Measurements from ENCODE around the gene SEC24D.

Gene SEC24D

GRCh38 chr4:118761397-118762016, 74.4 kb downstream of the SEC24D start:
- Histone ChIP-seq H4K20me1 (ENCODE audit: low read depth, low read length) (no peaks in the 10 kb centered on the region), H3K27ac (ENCODE audit: low read depth, low read length) (peak overlapping the region; percentile 69), H3K9me2 (replicated peaks; ENCODE audit: insufficient read depth, low read length) (no peaks in the 10 kb centered on the region), H3F3A (ENCODE audit: insufficient read depth) (peaks cover 29% of the 10 kb centered on the region), H3K27me3 (ENCODE audit: low read length) (no peaks in the 10 kb centered on the region), H3K9ac (ENCODE audit: low read length) (peak overlapping the region; percentile 33), H3K4me2 (ENCODE audit: low read depth, low read length, poor library complexity, severe bottlenecking) (peak overlapping the region; percentile 72), H2AFZ (ENCODE audit: low read depth, low read length, severe bottlenecking) (no peak overlapping the region), H3K79me2 (ENCODE audit: insufficient read depth, low read length) (no peaks in the 10 kb centered on the region), H3K4me3 (ENCODE audit: insufficient read depth, low read length, poor library complexity, severe bottlenecking) (peak overlapping the region; percentile 46), H3K9me3 (ENCODE audit: insufficient read depth, low read length) (no peaks in the 10 kb centered on the region), H3K36me3 (ENCODE audit: low read length) (0 out of 2 replicates have a peak, but pooled peaks cover 7% of the 10 kb centered on the region)
- TF ChIP-seq, protein P1, sequence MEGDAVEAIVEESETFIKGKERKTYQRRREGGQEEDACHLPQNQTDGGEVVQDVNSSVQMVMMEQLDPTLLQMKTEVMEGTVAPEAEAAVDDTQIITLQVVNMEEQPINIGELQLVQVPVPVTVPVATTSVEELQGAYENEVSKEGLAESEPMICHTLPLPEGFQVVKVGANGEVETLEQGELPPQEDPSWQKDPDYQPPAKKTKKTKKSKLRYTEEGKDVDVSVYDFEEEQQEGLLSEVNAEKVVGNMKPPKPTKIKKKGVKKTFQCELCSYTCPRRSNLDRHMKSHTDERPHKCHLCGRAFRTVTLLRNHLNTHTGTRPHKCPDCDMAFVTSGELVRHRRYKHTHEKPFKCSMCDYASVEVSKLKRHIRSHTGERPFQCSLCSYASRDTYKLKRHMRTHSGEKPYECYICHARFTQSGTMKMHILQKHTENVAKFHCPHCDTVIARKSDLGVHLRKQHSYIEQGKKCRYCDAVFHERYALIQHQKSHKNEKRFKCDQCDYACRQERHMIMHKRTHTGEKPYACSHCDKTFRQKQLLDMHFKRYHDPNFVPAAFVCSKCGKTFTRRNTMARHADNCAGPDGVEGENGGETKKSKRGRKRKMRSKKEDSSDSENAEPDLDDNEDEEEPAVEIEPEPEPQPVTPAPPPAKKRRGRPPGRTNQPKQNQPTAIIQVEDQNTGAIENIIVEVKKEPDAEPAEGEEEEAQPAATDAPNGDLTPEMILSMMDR (IDR thresholded peaks at IDR 0.05; ENCODE audit: insufficient read depth, low read length, poor library complexity, severe bottlenecking) = no peak
- no peak for TF ChIP-seq EZH2phosphoT487 (conservative IDR thresholded peaks at IDR 0.05; ENCODE audit: low read length)

DNA sequence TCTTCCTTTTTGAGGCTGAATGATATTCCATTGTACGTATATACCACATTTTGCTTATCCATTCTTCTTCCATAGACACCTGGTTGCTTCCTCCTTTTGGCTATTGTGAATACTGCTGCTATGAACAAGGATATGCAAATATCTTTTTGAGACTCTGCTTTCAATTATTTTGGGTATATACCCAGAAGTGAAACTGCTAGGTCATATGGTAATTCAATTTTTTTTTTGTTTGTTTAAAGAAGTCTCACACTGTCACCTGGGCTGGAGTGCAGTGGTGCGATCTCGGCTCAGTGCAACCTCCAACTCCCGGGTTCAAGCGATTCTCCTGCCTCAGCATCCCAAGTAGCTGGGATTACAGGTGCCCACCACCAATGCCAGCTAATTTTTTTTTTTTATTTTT, 75.4 kb downstream of the SEC24D start:
- peaks cover 29% of the 10 kb centered on the region for H3F3A ChIP-seq (ENCODE audit: insufficient read depth)
- no peaks in the 10 kb centered on the region for H3K79me2 ChIP-seq (ENCODE audit: insufficient read depth, low read length)
- H3K27me3 ChIP-seq (ENCODE audit: low read length) = no peaks in the 10 kb centered on the region
- H3K36me3 ChIP-seq (ENCODE audit: low read length) = 0 out of 2 replicates have a peak, but pooled peaks cover 7% of the 10 kb centered on the region
- TF ChIP-seq EZH2phosphoT487 (conservative IDR thresholded peaks at IDR 0.05; ENCODE audit: low read length) = no peak
- TF ChIP-seq, protein P1 (IDR thresholded peaks at IDR 0.05; ENCODE audit: insufficient read depth, low read length, poor library complexity, severe bottlenecking) = no peak
- H3K9me3 ChIP-seq (ENCODE audit: insufficient read depth, low read length) = no peaks in the 10 kb centered on the region
- peak overlapping the region; percentile 46 for H3K4me3 ChIP-seq (ENCODE audit: insufficient read depth, low read length, poor library complexity, severe bottlenecking)
- H3K4me2 ChIP-seq (ENCODE audit: low read depth, low read length, poor library complexity, severe bottlenecking) = peak overlapping the region; percentile 72
- H3K27ac ChIP-seq (ENCODE audit: low read depth, low read length) = peak overlapping the region; percentile 92
- H3K9ac ChIP-seq (ENCODE audit: low read length) = peak overlapping the region; percentile 53
- no peak overlapping the region for H2AFZ ChIP-seq (ENCODE audit: low read depth, low read length, severe bottlenecking)
- no peaks in the 10 kb centered on the region for H4K20me1 ChIP-seq (ENCODE audit: low read depth, low read length)
- H3K9me2 ChIP-seq (replicated peaks; ENCODE audit: insufficient read depth, low read length) = no peaks in the 10 kb centered on the region

- H3K27ac ChIP-seq (ENCODE audit: low read depth, low read length) = peak overlapping the region; percentile 92
- H3K36me3 ChIP-seq (ENCODE audit: low read length) = 0 out of 2 replicates have a peak, but pooled peaks cover 7% of the 10 kb centered on the region
- H3K9me2 ChIP-seq (replicated peaks; ENCODE audit: insufficient read depth, low read length) = no peaks in the 10 kb centered on the region
- H3K4me2 ChIP-seq (ENCODE audit: low read depth, low read length, poor library complexity, severe bottlenecking) = peak overlapping the region; percentile 72
- TF ChIP-seq, protein P1 (IDR thresholded peaks at IDR 0.05; ENCODE audit: insufficient read depth, low read length, poor library complexity, severe bottlenecking) = no peak
- no peak for TF ChIP-seq EZH2phosphoT487 (conservative IDR thresholded peaks at IDR 0.05; ENCODE audit: low read length)
- peak overlapping the region; percentile 46 for H3K4me3 ChIP-seq (ENCODE audit: insufficient read depth, low read length, poor library complexity, severe bottlenecking)
- H3F3A ChIP-seq (ENCODE audit: insufficient read depth) = peaks cover 29% of the 10 kb centered on the region
- H3K9me3 ChIP-seq (ENCODE audit: insufficient read depth, low read length) = no peaks in the 10 kb centered on the region
- H3K27me3 ChIP-seq (ENCODE audit: low read length) = no peaks in the 10 kb centered on the region
- H2AFZ ChIP-seq (ENCODE audit: low read depth, low read length, severe bottlenecking) = no peak overlapping the region
- peak overlapping the region; percentile 53 for H3K9ac ChIP-seq (ENCODE audit: low read length)
- no peaks in the 10 kb centered on the region for H4K20me1 ChIP-seq (ENCODE audit: low read depth, low read length)
- no peaks in the 10 kb centered on the region for H3K79me2 ChIP-seq (ENCODE audit: insufficient read depth, low read length)
Measured at GRCh38 chr4:118760092-118760491, 75.8 kb downstream of the SEC24D start.

All from SU-DHL-6 (cell line).